ENCODE results near the gene BASP1. TPM values are rescaled to one million over a fixed set of nuclear protein-coding genes. Genes with fewer than 3 reads are reported as not detected.
"Not testable (repeated sequence)": the region's sequence is repeated elsewhere in the genome, so short reads cannot be mapped to it uniquely, and the experiment has no call there.

BASP1 gene
- total RNA-seq, 2 donors from 2014 or later = 60.3 to 63.0 TPM

GRCh38 chr5:17256839-17257238, 39.4 kb downstream of the BASP1 start:
- H3K9me3 ChIP-seq (ENCODE audit: control insufficient read depth, low read length) = peaks cover 32% of the 10 kb centered on the region
- H3K4me1 Mint-ChIP-seq = peaks cover 36% of the 10 kb centered on the region
- H3K4me3 Mint-ChIP-seq = no peak overlapping the region
- H3K27me3 ChIP-seq (ENCODE audit: control insufficient read depth, insufficient read depth, low read length, poor library complexity, severe bottlenecking) = no peaks in the 10 kb centered on the region
- TF ChIP-seq CTCF (conservative IDR thresholded peaks at IDR 0.05) = no peak
- peaks cover 7% of the 10 kb centered on the region for H3K4me1 ChIP-seq (ENCODE audit: control insufficient read depth, insufficient read depth, low read length)
- no peak overlapping the region for H3K9ac ChIP-seq (ENCODE audit: extremely low read depth, low read length, poor library complexity, severe bottlenecking)
- peaks cover 46% of the 10 kb centered on the region for H3K36me3 Mint-ChIP-seq (ENCODE audit: low read depth)
- no peaks in the 10 kb centered on the region for H3K27me3 Mint-ChIP-seq (ENCODE audit: insufficient read depth)
- H3K27ac ChIP-seq (ENCODE audit: low read depth, low read length) = no peak overlapping the region
- H3K4me3 ChIP-seq (ENCODE audit: low read length) = no peak overlapping the region
- peaks cover 55% of the 10 kb centered on the region for H3K36me3 ChIP-seq (ENCODE audit: control insufficient read depth, insufficient read depth, low read length)
- H3K9me3 Mint-ChIP-seq = peaks cover 18% of the 10 kb centered on the region
- no peak for DNase-seq
- H3K27ac Mint-ChIP-seq = no peak overlapping the region

GRCh38 chr5:17257705-17258273, 40.4 kb downstream of the BASP1 start:
- H3K4me3 ChIP-seq (ENCODE audit: low read length) = peak overlapping the region; percentile 19
- H3K27ac Mint-ChIP-seq = no peak overlapping the region
- H3K27ac ChIP-seq (ENCODE audit: low read depth, low read length) = no peak overlapping the region
- peaks cover under 1% of the 10 kb centered on the region for H3K4me1 ChIP-seq (ENCODE audit: control insufficient read depth, insufficient read depth, low read length)
- H3K36me3 ChIP-seq (ENCODE audit: control insufficient read depth, insufficient read depth, low read length) = peaks cover 55% of the 10 kb centered on the region
- peaks cover 18% of the 10 kb centered on the region for H3K9me3 Mint-ChIP-seq
- peaks cover 39% of the 10 kb centered on the region for H3K9me3 ChIP-seq (ENCODE audit: control insufficient read depth, low read length)
- peak; percentile 15 for TF ChIP-seq CTCF (conservative IDR thresholded peaks at IDR 0.05)
- no peaks in the 10 kb centered on the region for H3K27me3 ChIP-seq (ENCODE audit: control insufficient read depth, insufficient read depth, low read length, poor library complexity, severe bottlenecking)
- 87 to 91% methylated on average over 3 to 5 of the region's 5 CpGs for WGBS, 2 experiments (ENCODE audit: insufficient coverage in 1 of 2, insufficient read length in 1 of 2)
- DNase-seq = no peak
- no peak overlapping the region for H3K9ac ChIP-seq (ENCODE audit: extremely low read depth, low read length, poor library complexity, severe bottlenecking)
- H3K36me3 Mint-ChIP-seq (ENCODE audit: low read depth) = peaks cover 48% of the 10 kb centered on the region
- no peaks in the 10 kb centered on the region for H3K27me3 Mint-ChIP-seq (ENCODE audit: insufficient read depth)
- H3K4me1 Mint-ChIP-seq = peaks cover 31% of the 10 kb centered on the region
- no peak overlapping the region for H3K4me3 Mint-ChIP-seq

- Mint-ChIP-seq H3K4me1 (peaks cover 30% of the 10 kb centered on the region), H3K9me3 (peaks cover 18% of the 10 kb centered on the region), H3K27me3 (ENCODE audit: insufficient read depth) (no peaks in the 10 kb centered on the region), H3K27ac (no peak overlapping the region), H3K36me3 (ENCODE audit: low read depth) (peaks cover 53% of the 10 kb centered on the region), H3K4me3 (no peak overlapping the region)
- DNase-seq = no peak
- Histone ChIP-seq H3K4me1 (ENCODE audit: control insufficient read depth, insufficient read depth, low read length) (no peaks in the 10 kb centered on the region), H3K27me3 (ENCODE audit: control insufficient read depth, insufficient read depth, low read length, poor library complexity, severe bottlenecking) (no peaks in the 10 kb centered on the region), H3K9me3 (ENCODE audit: control insufficient read depth, low read length) (peaks cover 39% of the 10 kb centered on the region), H3K36me3 (ENCODE audit: control insufficient read depth, insufficient read depth, low read length) (peaks cover 52% of the 10 kb centered on the region), H3K4me3 (ENCODE audit: low read length) (peak overlapping the region; percentile 19), H3K27ac (ENCODE audit: low read depth, low read length) (no peak overlapping the region), H3K9ac (ENCODE audit: extremely low read depth, low read length, poor library complexity, severe bottlenecking) (no peak overlapping the region)
- TF ChIP-seq CTCF (conservative IDR thresholded peaks at IDR 0.05) = no peak
- 92% methylated on average over 2 of the region's 2 CpGs; no CpG with 5 or more reads in 1 of the 2 experiments for WGBS, 2 experiments (ENCODE audit: insufficient coverage in 1 of 2, insufficient read length in 1 of 2)
These were observed 41.0 kb downstream of the BASP1 start for GRCh38 chr5:17258431-17258830.

- not testable (repeated sequence) for H3K27ac ChIP-seq (ENCODE audit: low read depth, low read length)
- peaks cover 56% of the 10 kb centered on the region for H3K36me3 Mint-ChIP-seq (ENCODE audit: low read depth)
These were observed 41.6 kb downstream of the BASP1 start for GRCh38 chr5:17259012-17259411.

More at GRCh38 chr5:17259012-17259411, 41.6 kb downstream of the BASP1 start:
- 89 to 100% methylated on average over 1 to 4 of the region's 4 CpGs for WGBS, 2 experiments (ENCODE audit: insufficient coverage in 1 of 2, insufficient read length in 1 of 2)
- Mint-ChIP-seq H3K4me1 (peaks cover 30% of the 10 kb centered on the region), H3K9me3 (peaks cover 18% of the 10 kb centered on the region)
- not testable (repeated sequence) for H3K27ac Mint-ChIP-seq; H3K27me3 ChIP-seq (ENCODE audit: control insufficient read depth, insufficient read depth, low read length, poor library complexity, severe bottlenecking); H3K9ac ChIP-seq (ENCODE audit: extremely low read depth, low read length, poor library complexity, severe bottlenecking); H3K4me1 ChIP-seq (ENCODE audit: control insufficient read depth, insufficient read depth, low read length); DNase-seq; H3K4me3 Mint-ChIP-seq; H3K27me3 Mint-ChIP-seq (ENCODE audit: insufficient read depth)
- Histone ChIP-seq H3K36me3 (ENCODE audit: control insufficient read depth, insufficient read depth, low read length) (peaks cover 49% of the 10 kb centered on the region), H3K4me3 (ENCODE audit: low read length) (peak overlapping the region; percentile 19), H3K9me3 (ENCODE audit: control insufficient read depth, low read length) (peaks cover 39% of the 10 kb centered on the region)
